Left kidney (tissue), 8 donors: Measurements from ENCODE around the gene UBTD2. TPM values are rescaled to one million over a fixed set of nuclear protein-coding genes. Genes with fewer than 3 reads are reported as not detected.
"Not testable (repeated sequence)": the region's sequence is repeated elsewhere in the genome, so short reads cannot be mapped to it uniquely, and the experiment has no call there.

Experiments used
- DNase-seq: peaks from one replicate; pipeline ENCODE4 v3.0.0-alpha.2; 2013
- long read RNA-seq, 8 donors: transcript quantifications; one replicate each; lab custom pipeline, GENCODE V29; 2026
- polyA plus RNA-seq: library from polyadenylated mRNA; unstranded; fragments of 120-200 nt; gene quantifications from one replicate; pipeline ENCODE4 v1.2.1, GENCODE V29; 2013; ENCODE audit not compliant: insufficient read length

The UBTD2 gene
- polyA plus RNA-seq = 77.0 TPM
- long read RNA-seq, donor 1, transcript UBTD2-201 (3 exons, 3,301 nt) = major isoform, 29 of 29 reads
- long read RNA-seq, donor 1, partial matches to known transcripts = 0 of 29 reads
- long read RNA-seq, donor 1, other reads (novel, unspliced or antisense) = 0 of 29 reads
- long read RNA-seq, donor 2, transcript UBTD2-201 (3 exons, 3,301 nt) = major isoform, 26 of 48 reads
- long read RNA-seq, donor 2, partial matches to known transcripts = 22 of 48 reads
- long read RNA-seq, donor 2, other reads (novel, unspliced or antisense) = 0 of 48 reads
- long read RNA-seq, donor 3, transcript UBTD2-201 (3 exons, 3,301 nt) = major isoform, 12 of 12 reads
- long read RNA-seq, donor 3, partial matches to known transcripts = 0 of 12 reads
- long read RNA-seq, donor 3, other reads (novel, unspliced or antisense) = 0 of 12 reads
- long read RNA-seq, donor 4 = 0 reads
- long read RNA-seq, donor 5, transcript UBTD2-201 (3 exons, 3,301 nt) = major isoform, 23 of 23 reads
- long read RNA-seq, donor 5, partial matches to known transcripts = 0 of 23 reads
- long read RNA-seq, donor 5, other reads (novel, unspliced or antisense) = 0 of 23 reads
- long read RNA-seq, donor 6, transcript UBTD2-201 (3 exons, 3,301 nt) = major isoform, 25 of 25 reads
- long read RNA-seq, donor 6, partial matches to known transcripts = 0 of 25 reads
- long read RNA-seq, donor 6, other reads (novel, unspliced or antisense) = 0 of 25 reads
- long read RNA-seq, donor 7, transcript UBTD2-201 (3 exons, 3,301 nt) = major isoform, 14 of 14 reads
- long read RNA-seq, donor 7, partial matches to known transcripts = 0 of 14 reads
- long read RNA-seq, donor 7, other reads (novel, unspliced or antisense) = 0 of 14 reads
- long read RNA-seq, donor 8, transcript UBTD2-201 (3 exons, 3,301 nt) = major isoform, 7 of 7 reads
- long read RNA-seq, donor 8, partial matches to known transcripts = 0 of 7 reads
- long read RNA-seq, donor 8, other reads (novel, unspliced or antisense) = 0 of 7 reads

GRCh38 chr5:172283020-172283861 is at the start of gene UBTD2:
UBTD2 (minus strand) TSS chr5:172283764; CDS start chr5:172283665, 99 bp downstream.
- DNase-seq = peak; percentile 70

GRCh38 chr5:172326901-172327300 is 43.3 kb upstream of the UBTD2 start:
- DNase-seq = not testable (repeated sequence)

GRCh38 chr5:172325452-172325851 is 41.9 kb upstream of the UBTD2 start:
- no peak for DNase-seq

GRCh38 chr5:172322028-172322965 is 38.7 kb upstream of the UBTD2 start:
- DNase-seq = peak; percentile 25

- no peak for DNase-seq
Measured at GRCh38 chr5:172321593-172321992, 38.0 kb upstream of the UBTD2 start.

- DNase-seq = no peak
Measured at GRCh38 chr5:172319708-172320441, 36.3 kb upstream of the UBTD2 start.

- no peak for DNase-seq
Measured at GRCh38 chr5:172315587-172316493, 32.3 kb upstream of the UBTD2 start.

GRCh38 chr5:172313915-172314314 is 30.4 kb upstream of the UBTD2 start:
- no peak for DNase-seq

GRCh38 chr5:172312286-172312685 is 28.7 kb upstream of the UBTD2 start:
- no peak for DNase-seq

GRCh38 chr5:172311605-172312004 is 28.0 kb upstream of the UBTD2 start:
- DNase-seq = no peak

- no peak for DNase-seq
Measured at GRCh38 chr5:172311026-172311425, 27.5 kb upstream of the UBTD2 start.

GRCh38 chr5:172305380-172305779 is 21.8 kb upstream of the UBTD2 start:
- no peak for DNase-seq

- DNase-seq = no peak
Measured at GRCh38 chr5:172303572-172304335, 20.2 kb upstream of the UBTD2 start.

GRCh38 chr5:172303162-172303561 is 19.6 kb upstream of the UBTD2 start:
- DNase-seq = no peak

- DNase-seq = no peak
Measured at GRCh38 chr5:172302047-172302710, 18.6 kb upstream of the UBTD2 start.

GRCh38 chr5:172299916-172300439 is 16.4 kb upstream of the UBTD2 start:
- DNase-seq = no peak

- DNase-seq = no peak
Measured at GRCh38 chr5:172294831-172295230, 11.3 kb upstream of the UBTD2 start.
